GM12891 (cell line): ENCODE data around the gene PSMD4.

Experiments
- POLR2A ChIP-seq: IDR thresholded peaks from 2 replicates; pipeline ENCODE4 v1.6.1; 2011; ENCODE audit warnings: low read depth, low read length, control low read depth
- POLR2AphosphoS5 ChIP-seq: IDR thresholded peaks from 2 replicates; pipeline ENCODE4 v1.6.1; 2011; ENCODE audit warnings: low read depth, low read length, control low read depth
- TAF1 ChIP-seq: IDR thresholded peaks from 2 replicates; pipeline ENCODE4 v1.6.1; 2011; ENCODE audit warnings: low read depth, low read length, control low read depth

DNA sequence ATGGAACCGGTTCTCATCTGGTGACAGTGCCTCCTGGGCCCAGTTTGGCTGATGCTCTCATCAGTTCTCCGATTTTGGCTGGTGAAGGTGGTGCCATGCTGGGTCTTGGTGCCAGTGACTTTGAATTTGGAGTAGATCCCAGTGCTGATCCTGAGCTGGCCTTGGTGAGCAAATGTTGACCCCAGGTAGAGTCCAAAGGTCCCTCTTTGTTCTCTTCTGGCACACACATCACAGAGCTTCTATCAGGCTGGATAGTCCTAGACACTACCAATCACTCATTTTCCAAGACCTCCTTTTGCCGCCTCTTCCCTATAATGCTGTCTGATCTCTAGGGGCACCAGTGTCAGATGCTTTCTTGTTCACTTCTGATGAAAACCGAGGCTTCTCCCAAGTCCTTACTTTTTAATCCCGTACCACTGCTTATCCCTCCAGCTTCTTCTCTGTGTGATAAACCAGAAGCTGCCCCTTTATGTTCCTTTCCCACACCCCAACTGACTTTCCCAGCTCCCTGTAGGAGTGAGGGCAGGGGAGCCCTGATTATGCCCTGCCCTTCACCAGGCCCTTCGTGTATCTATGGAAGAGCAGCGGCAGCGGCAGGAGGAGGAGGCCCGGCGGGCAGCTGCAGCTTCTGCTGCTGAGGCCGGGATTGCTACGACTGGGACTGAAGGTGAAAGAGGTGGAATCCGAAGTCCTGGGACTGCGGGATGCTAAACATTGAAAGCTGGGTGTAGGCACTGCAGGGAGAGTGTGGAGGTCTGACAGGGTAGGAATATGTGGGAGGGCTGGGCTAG is 11.1 kb downstream of the PSMD4 start:
- no peak for TF ChIP-seq POLR2A
- no peak for TF ChIP-seq POLR2AphosphoS5
- no peak for TF ChIP-seq TAF1
